K562 (cell line): Measurements from ENCODE around the gene ITPK1. TPM values are rescaled to one million over a fixed set of nuclear protein-coding genes. Genes with fewer than 3 reads are reported as not detected.

Experiments used
- ATAC-seq: fragments of 200-7000 bp; cut with Tn5 transposase; 3 replicates; pipeline ENCODE4 v1.9.1; 2020; ENCODE audit warnings: moderate library complexity
- BruUV-seq: library from RNA; stranded (reverse); fragments of 400-500 nt; replicated peaks from 2 replicates; lab custom pipeline; 2021; lab: Mats Ljungman, UMichigan
- CTCF ChIA-PET: fragments of 300-600 bp; formaldehyde crosslinking; extraction: SDS; loops from one replicate; lab custom pipeline; 2021; ENCODE audit warnings: low intra/inter-chr PET ratio; lab: Yijun Ruan, JAX
- POLR2A ChIA-PET: fragments of 300-600, 350-650 bp; sonication (Branson Sonifier 250); formaldehyde crosslinking; extraction: SDS; loops from one replicate; lab custom pipeline; 2021; ENCODE audit warnings: antibody characterized with exemption, inconsistent platforms; lab: Yijun Ruan, JAX
- DNase-seq, 4 experiments: peaks; one replicate each; pipeline versions ENCODE4 v3.0.0 to v3.0.0-alpha.2; 2011 to 2018; ENCODE audit warnings: low spot score in 3 of 4, mixed read lengths in 3 of 4; ENCODE audit errors: extremely low read depth in 1 of 4
- FAIRE-seq: peaks from 2 replicates; lab custom pipeline; 2011; peaks lifted over from hg19 to GRCh38; lab: Jason Lieb, UNC
- H2AFZ ChIP-seq: 2 replicates; pipeline ENCODE4 v1.6.0; 2011; ENCODE audit warnings: low read depth, low read length, control low read depth, inconsistent platforms
- H3K27ac ChIP-seq: fragments of 200-600 bp; 3 replicates; pipeline ENCODE4 v1.8.0; 2011; ENCODE audit warnings: low read depth, mild to moderate bottlenecking, control low read depth, inconsistent platforms, low read length, moderate library complexity, mixed read lengths; ENCODE audit errors: extremely low read depth
- H3K27me3 ChIP-seq, 2 experiments: fragments of 300-600 bp in 1 of 2; 2 replicates in 1 of 2; 3 replicates in 1 of 2; pipeline versions ENCODE4 v1.6.0 to v1.8.0; 2011; ENCODE audit warnings: inconsistent platforms in 2 of 2, low read length in 2 of 2, mild to moderate bottlenecking in 1 of 2, mixed read lengths in 1 of 2, moderate library complexity in 1 of 2; ENCODE audit not compliant: control insufficient read depth in 2 of 2, insufficient read depth in 2 of 2
- H3K36me3 ChIP-seq: fragments of 300-600 bp; 3 replicates; pipeline ENCODE4 v1.8.0; 2011; ENCODE audit warnings: mild to moderate bottlenecking, low read length, inconsistent platforms; ENCODE audit not compliant: control insufficient read depth, insufficient read depth
- H3K4me1 ChIP-seq, 2 experiments: fragments of 200-600 bp in 1 of 2; replicated peaks in 1 of 2; 2 replicates in 1 of 2; 3 replicates in 1 of 2; pipeline versions ENCODE4 v1.5.1 to v1.8.0; 2011; ENCODE audit warnings: inconsistent platforms in 2 of 2, low read length in 2 of 2, mild to moderate bottlenecking in 1 of 2, mixed read lengths in 1 of 2, moderate library complexity in 1 of 2; ENCODE audit not compliant: control insufficient read depth in 2 of 2, insufficient read depth in 2 of 2
- H3K4me2 ChIP-seq: 2 replicates; pipeline ENCODE4 v1.6.1; 2011; ENCODE audit warnings: low read length, control low read depth, inconsistent platforms, mixed read lengths; ENCODE audit not compliant: insufficient read depth
- H3K4me3 ChIP-seq: fragments of 200-600 bp; sonication (generic), shearing (Covaris generic); 2 replicates; pipeline ENCODE4 v1.5.1; 2016; ENCODE audit warnings: control low read depth, inconsistent platforms
- H3K79me2 ChIP-seq: fragments of 200-600 bp; 3 replicates; pipeline ENCODE4 v1.8.0; 2011; ENCODE audit warnings: low read length, inconsistent platforms; ENCODE audit not compliant: control insufficient read depth, insufficient read depth
- H3K9ac ChIP-seq, 2 experiments: 2 replicates each; pipeline versions ENCODE4 v1.6.0 to v1.6.1; 2011; ENCODE audit warnings: low read depth in 2 of 2, low read length in 2 of 2, control low read depth in 1 of 2, inconsistent platforms in 1 of 2, mild to moderate bottlenecking in 1 of 2, mixed read lengths in 1 of 2; ENCODE audit not compliant: insufficient read depth in 1 of 2
- H3K9me1 ChIP-seq: one replicate; pipeline ENCODE4 v1.6.0; 2011; ENCODE audit warnings: inconsistent platforms, mild to moderate bottlenecking, low read length, moderate library complexity; ENCODE audit not compliant: control insufficient read depth, insufficient read depth
- H3K9me3 ChIP-seq: replicated peaks from 2 replicates; pipeline ENCODE4 v1.5.1; 2011; ENCODE audit warnings: low read depth, low read length, inconsistent platforms; ENCODE audit not compliant: control insufficient read depth, insufficient read depth
- H4K20me1 ChIP-seq: replicated peaks from 2 replicates; pipeline ENCODE4 v1.6.1; 2011; ENCODE audit warnings: low read length, inconsistent platforms, mixed read lengths; ENCODE audit not compliant: control insufficient read depth, insufficient read depth
- CCAR2 ChIP-seq: fragments of 200-400 bp; formaldehyde crosslinking; IDR thresholded peaks from 2 replicates; pipeline ENCODE4 v1.6.1; 2017; ENCODE audit warnings: mild to moderate bottlenecking, low read depth, low read length
- CEBPG ChIP-seq, 3 experiments: fragments of 200-800 bp in 1 of 3; sonication (Bioruptor generic) in 1 of 3; sonication (generic) in 1 of 3; formaldehyde crosslinking in 1 of 3; IDR thresholded peaks in 2 of 3; conservative IDR thresholded peaks in 1 of 3; 2 replicates each; pipeline versions ENCODE4 v1.6.1 to v1.8.0; 2016 to 2022; ENCODE audit warnings: missing compliant biosample characterization in 2 of 3, missing genetic modification characterization in 2 of 3, mild to moderate bottlenecking in 1 of 3, missing genetic modification reagents in 1 of 3
- CREBBP ChIP-seq: IDR thresholded peaks from one replicate; pipeline ENCODE4 v1.6.1; 2012; ENCODE audit warnings: low read depth, mild to moderate bottlenecking, control low read depth, inconsistent platforms, low read length
- HCFC1 ChIP-seq: IDR thresholded peaks from 2 replicates; pipeline ENCODE4 v1.6.1; 2012; ENCODE audit warnings: low read depth, low read length, improper control_type of control experiment
- HMG20B ChIP-seq: fragments of 250-450 bp; sonication (Bioruptor Pico); IDR thresholded peaks from 2 replicates; pipeline ENCODE4 v1.5.0; 2021; ENCODE audit warnings: mild to moderate bottlenecking
- PRPF4 ChIP-seq: fragments of 200-400 bp; formaldehyde crosslinking; IDR thresholded peaks from one replicate; pipeline ENCODE4 v1.6.1; 2017; ENCODE audit warnings: low read length, low read depth, mild to moderate bottlenecking; ENCODE audit not compliant: insufficient read depth, poor library complexity, severe bottlenecking
- SMAD2 ChIP-seq: fragments of 150-350 bp; IDR thresholded peaks from 2 replicates; pipeline ENCODE4 v1.6.1; 2014; ENCODE audit warnings: low read depth, mild to moderate bottlenecking, low read length
- SMC3 ChIP-seq: conservative IDR thresholded peaks from 2 replicates; pipeline ENCODE4 v1.6.1; 2011; ENCODE audit warnings: low read depth, low read length, improper control_type of control experiment; ENCODE audit not compliant: insufficient read depth
- ZNF324 ChIP-seq: fragments of 250-450 bp; sonication (Bioruptor Pico); IDR thresholded peaks from 2 replicates; pipeline ENCODE4 v1.4.0; 2020; ENCODE audit warnings: mild to moderate bottlenecking
- WGBS: fragments of 100-300 bp; shearing (Covaris generic); methylation state at CpG from one replicate; pipeline ENCODE4 v1.1.6; 2016; ENCODE audit warnings: low coverage, mixed read lengths; ENCODE audit not compliant: insufficient coverage; ENCODE audit errors: missing lambda C conversion rate; 5-methylcytosine and 5-hydroxymethylcytosine counted together
- in situ Hi-C: fragments of 300-500 bp; cut with MboI; formaldehyde crosslinking; loops from 4 replicates; pipeline ENCODE4 v1.15.0; 2018; ENCODE audit warnings: inconsistent platforms, mixed read lengths
- intact Hi-C: fragments of 100-400 bp; cut with micrococcal nuclease; formaldehyde crosslinking; loops from 2 replicates; pipeline ENCODE4 v1.14.2; 2022
- polyA plus RNA-seq, 8 experiments: library from polyadenylated mRNA; depleted of rRNA in 4 of 8; stranded (reverse) in 5 of 8; unstranded in 3 of 8; fragments of >200 nt; fragmentation: Nextera tagmentation in 2 of 8; fragmentation: Illumina TruSeq in 1 of 8; extraction: Ambion mirVana in 2 of 8; extraction: Trizol in 1 of 8; gene quantifications; 2 replicates each; pipeline versions ENCODE4 v1.2.1 to v1.2.3, GENCODE V29; 2011 to 2014; ENCODE audit warnings: inconsistent platforms in 1 of 8, missing spikeins in 1 of 8
- total RNA-seq, 7 experiments: library from RNA; depleted of rRNA in 6 of 7; stranded (reverse); fragments of >200 nt in 6 of 7; fragmentation: Illumina TruSeq in 2 of 7; extraction: Trizol in 2 of 7; gene quantifications; 2 replicates each; pipeline versions ENCODE4 v1.2.1 to v1.2.3, GENCODE V29; 2011 to 2021; ENCODE audit warnings: low replicate concordance in 1 of 7

The ITPK1 gene
- total and polyA plus RNA-seq, 9 of the 15 experiments (the other 6 are each of a cell fraction or from before 2014, with no cell fraction given): 1.2 to 39.2 (median 23.0) TPM

- Histone ChIP-seq H3K27ac (no peak overlapping the region), H3K4me3 (no peak overlapping the region), H3K79me2 (no peaks in the 10 kb centered on the region), H3K36me3 (peaks cover 4% of the 10 kb centered on the region; the same call in 1 of the 3 replicates), H2AFZ (no peak overlapping the region), H3K9me1 (no peaks in the 10 kb centered on the region), H4K20me1 (no peaks in the 10 kb centered on the region), H3K27me3 (no peaks in the 10 kb centered on the region), H3K4me1 (peaks cover 0 to 3% of the 10 kb centered on the region in 2 experiments; a peak in 1 of 5 replicates), H3K4me2 (no peak overlapping the region), H3K9ac (peak overlapping the region in 1 of 2 experiments; percentile 35; a peak in 1 of 4 replicates), H3K9me3 (no peaks in the 10 kb centered on the region)
- ChIA-PET POLR2A (interaction anchor here (0.6 to 2.0 kb wide), 3 partner anchors 11 to 85 kb away, joined by 3 to 7 read pairs (median 4); no protein-coding TSS in a partner anchor), CTCF (interaction anchor here (0.5 kb wide), 1 partner anchor 946 kb away, joined by 3 read pairs; no protein-coding TSS in a partner anchor)
- 87% methylated on average over 3 of the region's 6 CpGs for WGBS
- intact Hi-C loops: no loop called here
- in situ Hi-C loops: no loop called here
- BruUV-seq: no TSS peak
- TF ChIP-seq CEBPG (CRISPR knock-in tag; IDR thresholded peaks at IDR 0.05) (no peak), CEBPG (tag; conservative IDR thresholded peaks at IDR 0.05 in 1 of 2, IDR thresholded peaks at IDR 0.05 in 1 of 2) (no peak), CREBBP (no peak), HMG20B (CRISPR knock-in tag) (no peak), CCAR2 (no peak), ZNF324 (CRISPR knock-in tag) (no peak), SMAD2 (no peak), HCFC1 (no peak), SMC3 (no peak), PRPF4 (no peak)
- no peak for ATAC-seq
- FAIRE-seq: no peak
- DNase-seq: no peak
Observed at GRCh38 chr14:92986254-92987147, 129.2 kb downstream of the ITPK1 start.
